HG03095 (cell line): ENCODE measurements around the gene ANO6.
"Not testable (repeated sequence)": the region's sequence is repeated elsewhere in the genome, so short reads cannot be mapped to it uniquely, and the experiment has no call there.

Experiments
- ATAC-seq: cut with Tn5 transposase; IDR thresholded peaks from one replicate; pipeline ENCODE4 v1.9.1; 2021; ENCODE audit warnings: moderate library complexity; ENCODE audit not compliant: unreplicated experiment

Gene ANO6, protein sequence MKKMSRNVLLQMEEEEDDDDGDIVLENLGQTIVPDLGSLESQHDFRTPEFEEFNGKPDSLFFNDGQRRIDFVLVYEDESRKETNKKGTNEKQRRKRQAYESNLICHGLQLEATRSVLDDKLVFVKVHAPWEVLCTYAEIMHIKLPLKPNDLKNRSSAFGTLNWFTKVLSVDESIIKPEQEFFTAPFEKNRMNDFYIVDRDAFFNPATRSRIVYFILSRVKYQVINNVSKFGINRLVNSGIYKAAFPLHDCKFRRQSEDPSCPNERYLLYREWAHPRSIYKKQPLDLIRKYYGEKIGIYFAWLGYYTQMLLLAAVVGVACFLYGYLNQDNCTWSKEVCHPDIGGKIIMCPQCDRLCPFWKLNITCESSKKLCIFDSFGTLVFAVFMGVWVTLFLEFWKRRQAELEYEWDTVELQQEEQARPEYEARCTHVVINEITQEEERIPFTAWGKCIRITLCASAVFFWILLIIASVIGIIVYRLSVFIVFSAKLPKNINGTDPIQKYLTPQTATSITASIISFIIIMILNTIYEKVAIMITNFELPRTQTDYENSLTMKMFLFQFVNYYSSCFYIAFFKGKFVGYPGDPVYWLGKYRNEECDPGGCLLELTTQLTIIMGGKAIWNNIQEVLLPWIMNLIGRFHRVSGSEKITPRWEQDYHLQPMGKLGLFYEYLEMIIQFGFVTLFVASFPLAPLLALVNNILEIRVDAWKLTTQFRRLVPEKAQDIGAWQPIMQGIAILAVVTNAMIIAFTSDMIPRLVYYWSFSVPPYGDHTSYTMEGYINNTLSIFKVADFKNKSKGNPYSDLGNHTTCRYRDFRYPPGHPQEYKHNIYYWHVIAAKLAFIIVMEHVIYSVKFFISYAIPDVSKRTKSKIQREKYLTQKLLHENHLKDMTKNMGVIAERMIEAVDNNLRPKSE

DNA sequence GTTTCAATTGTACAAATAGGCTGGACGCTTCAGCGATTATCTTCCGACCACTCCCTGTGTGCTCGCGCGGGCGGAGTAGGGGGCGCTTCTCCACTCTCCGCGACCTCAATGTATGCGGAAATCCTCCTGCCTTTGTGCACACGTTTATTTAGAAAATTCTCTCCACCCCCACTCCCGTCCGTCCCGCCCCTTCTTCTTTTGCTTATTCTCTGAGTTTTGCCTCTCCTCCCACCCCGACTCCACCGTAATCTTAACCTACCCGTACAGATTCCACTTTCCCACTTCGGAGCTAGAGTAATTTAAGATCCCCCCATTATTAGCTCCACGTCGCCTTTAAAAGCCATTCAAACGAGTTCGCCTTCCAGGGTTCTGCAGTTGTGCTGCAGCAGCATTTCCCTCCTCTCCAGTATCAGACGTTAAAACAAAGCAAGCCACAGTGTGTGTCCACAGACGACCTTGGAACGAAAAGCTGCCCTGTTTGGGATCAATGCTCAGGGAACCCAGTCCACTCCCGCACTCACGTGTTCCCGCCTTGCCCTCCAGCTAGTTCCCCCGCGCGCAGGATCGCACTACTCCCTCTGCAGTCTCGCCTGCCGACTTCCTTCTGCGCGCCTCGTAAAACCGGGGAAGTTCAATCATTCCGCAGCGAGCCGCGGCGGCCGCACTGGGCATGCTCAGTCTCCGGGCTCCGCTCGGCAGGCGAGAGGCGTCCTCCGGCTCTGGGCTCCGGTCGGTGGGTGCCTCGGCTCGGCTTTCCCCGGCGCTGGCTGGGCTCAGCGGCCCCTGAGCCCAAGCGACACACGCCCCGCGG is at the start of gene ANO6:
Gene ANO6, plus strand, starts transcription at position 677 of the 811 bp plus-strand sequence. CDS start 227 bp downstream, outside the sequence.
- peak; percentile 66 for ATAC-seq

DNA sequence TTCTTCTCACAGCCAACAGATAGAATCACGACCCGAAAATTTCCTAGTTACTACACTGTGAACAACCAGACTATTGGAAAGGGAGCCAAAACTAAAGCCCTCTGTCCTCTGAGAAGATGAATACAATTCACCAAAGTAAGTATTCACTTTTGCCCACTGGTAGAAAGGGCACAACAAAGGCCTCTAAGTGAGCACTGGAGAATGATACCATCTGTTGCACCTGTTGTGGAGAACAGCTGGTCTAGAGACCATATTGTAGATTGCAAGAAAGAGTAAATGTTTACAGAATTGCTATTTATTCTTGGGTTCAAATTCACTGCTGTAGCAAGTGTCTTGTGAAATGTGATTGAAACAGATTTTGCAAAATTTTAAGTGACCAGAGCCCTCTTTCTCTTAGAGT is 46.9 kb upstream of the ANO6 start:
- ATAC-seq: no peak

DNA sequence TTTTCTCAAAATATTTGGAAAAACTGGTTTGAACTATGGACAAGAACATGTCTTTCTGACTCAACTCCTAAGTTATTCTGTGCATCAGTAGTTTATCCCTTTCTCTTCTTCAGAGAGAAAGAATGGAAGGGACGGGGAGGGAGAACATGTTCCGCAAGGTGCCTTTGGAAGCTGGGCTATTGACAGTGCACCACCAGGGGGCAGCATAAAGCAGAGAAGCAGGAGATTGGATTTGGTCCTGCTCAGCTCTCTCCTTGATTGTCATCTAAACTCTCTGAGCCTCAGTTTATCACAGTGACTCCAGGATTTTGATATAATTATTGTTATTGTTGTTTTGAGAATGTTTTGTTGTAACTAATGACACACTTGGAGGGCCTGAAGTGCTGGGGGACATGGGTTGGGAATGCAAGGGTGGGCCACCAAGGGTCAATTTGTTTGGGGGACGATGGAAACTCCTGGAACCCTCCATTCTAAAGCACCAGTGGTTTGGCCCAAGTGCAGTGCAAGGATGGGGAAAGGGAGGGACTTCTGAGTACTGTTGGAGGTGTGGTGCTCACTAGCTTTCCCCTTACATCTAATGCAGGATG is 45.3 kb upstream of the ANO6 start:
- ATAC-seq: no peak

DNA sequence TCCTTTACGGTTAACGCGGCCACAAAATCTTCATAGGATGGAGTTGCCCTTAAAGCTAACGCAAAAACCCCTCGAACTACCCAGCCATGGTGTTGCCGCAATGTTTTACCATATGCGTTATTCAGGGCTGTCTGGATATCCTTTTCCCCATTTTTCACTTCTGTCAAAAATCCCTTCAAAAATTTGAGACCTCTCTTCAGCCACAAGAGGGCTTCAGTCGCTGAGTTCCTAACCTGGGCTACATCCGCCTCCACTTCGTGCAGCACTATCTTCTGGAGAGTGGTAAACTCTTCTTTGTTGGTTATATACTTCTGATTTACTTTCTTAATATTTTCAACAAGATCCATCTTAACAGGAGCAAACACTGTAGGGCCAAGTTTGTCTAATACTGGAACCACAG is 42.6 kb upstream of the ANO6 start:
- ATAC-seq: not testable (repeated sequence)

DNA sequence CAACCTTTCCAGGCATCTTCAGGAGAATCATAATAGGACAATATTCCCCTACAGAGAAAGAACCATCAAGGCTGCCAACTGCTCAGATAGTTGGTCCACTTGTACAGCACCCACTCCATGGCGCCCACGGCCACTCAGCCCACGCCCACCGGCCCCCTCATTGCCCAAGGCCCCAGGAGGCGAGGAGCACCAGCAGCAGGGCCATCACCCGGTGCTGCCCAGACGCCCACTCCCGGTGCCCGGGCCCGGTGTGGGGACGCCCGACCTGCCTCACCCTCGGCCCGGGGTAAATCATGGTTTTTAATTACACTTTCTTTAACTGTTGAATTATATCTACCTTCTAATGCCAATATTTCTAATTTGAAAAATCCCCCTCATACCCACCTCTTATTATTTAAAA is 41.3 kb upstream of the ANO6 start:
- no peak for ATAC-seq

DNA sequence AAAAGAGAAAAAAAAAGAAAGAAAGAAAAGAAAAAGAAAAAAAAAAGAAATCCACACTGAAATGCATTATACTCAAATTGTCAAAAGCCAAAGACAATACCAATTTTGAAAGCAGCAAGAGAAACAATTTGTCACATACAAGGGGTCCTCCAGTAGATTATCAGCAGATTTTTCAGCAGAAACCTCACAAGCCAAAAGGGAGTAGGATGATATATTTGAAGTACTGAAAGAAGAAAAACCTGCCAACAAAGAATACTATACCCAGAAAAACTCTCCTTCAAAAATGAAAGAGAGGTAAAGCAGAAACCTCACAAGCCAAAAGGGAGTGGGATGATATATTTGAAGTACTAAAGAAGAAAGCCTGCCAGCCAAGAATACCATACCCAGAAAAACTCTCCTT is 37.1 kb upstream of the ANO6 start:
- ATAC-seq: no peak

DNA sequence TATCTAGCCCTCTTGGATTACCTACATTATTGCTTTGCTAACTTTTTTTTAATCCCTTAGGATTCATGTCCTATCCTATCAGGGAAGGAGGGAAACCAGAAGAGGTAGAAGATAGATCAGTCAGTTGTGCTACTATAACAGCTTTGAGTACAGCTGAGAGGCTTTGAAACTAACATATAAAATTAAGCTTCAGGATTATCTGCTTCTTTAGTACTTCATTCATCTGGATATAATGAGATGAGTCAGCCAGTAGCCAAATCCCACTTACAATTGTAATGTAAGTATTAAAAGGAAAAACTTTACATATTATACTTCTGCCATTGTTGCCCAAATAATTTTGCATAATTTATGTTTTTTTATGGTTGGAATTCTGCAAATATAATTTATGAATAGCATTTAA is 33.4 kb upstream of the ANO6 start:
- no peak for ATAC-seq

DNA sequence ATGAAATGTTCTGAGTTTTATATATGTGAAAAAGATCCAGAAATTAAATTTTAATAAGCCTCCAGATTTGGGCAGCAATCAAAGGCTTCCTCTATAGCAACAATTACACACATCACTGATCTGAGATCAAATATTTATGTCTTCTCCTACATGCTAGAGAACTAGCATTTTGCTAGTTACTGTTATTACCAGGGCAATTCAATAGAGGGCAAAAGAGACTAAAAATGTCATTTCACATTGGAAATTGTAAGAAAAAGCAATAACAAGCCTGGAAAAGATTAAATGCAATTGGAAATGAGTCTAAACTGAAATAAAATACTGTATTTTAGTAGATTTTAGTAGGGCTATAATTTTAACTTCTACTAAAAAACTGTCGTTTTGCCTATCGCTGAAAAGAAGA is 32.6 kb upstream of the ANO6 start:
- no peak for ATAC-seq

DNA sequence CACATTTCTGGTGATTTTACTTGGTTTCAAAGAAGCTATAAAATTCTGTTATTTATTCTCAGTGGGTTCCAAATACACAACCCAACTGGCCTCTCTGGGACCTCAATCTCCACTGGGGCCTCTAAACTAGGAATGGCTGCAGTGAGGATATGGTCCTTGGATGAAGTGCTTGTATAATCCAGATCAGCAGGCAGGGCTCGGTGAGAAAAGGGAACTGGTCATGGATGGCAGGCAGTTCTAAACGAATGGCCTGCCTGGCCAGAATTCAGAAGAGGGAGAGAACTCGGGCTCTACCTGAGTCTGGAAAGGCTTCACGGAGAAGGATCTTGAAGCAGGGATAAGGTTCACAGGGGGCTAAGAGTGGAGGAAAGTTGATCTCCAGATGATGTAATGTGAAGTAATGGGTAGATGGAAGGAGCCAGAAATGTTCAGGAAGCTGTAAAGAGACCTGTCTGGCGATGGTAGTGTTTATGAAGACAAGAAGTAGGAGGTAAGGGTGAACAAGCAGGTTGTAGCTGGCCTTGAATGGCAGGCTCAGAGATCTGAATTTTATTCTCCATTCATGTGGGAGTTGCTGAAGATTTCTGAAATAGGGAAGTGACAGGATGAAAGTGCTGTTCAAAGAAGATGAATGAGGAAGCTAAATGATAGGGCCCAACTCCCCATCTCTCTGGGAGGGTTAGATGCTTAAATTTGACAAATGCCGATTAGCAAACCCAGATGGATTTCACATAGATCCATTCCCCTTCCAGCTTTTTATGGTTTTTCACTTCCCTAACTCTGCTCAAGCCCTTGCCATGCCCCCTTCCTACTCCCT is 31.5 kb upstream of the ANO6 start:
- no peak for ATAC-seq

DNA sequence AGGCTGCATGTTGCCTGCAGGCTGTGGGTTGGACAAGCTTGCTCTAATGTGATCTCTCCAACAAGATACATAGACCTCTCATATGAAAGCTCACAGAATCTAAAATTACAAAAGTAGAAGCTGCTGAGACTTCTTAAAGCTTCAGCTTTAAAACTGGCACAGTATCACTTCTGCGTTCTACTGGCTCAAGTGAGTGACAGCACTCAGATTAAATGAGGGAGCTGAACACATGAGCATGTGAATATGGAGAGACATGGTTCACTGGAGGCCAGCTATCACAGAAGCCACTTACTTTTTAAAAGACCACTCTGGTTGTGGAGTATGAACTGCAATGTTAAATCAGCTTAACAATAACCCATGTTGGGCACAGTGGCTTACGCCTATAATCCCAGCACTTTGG is 29.1 kb upstream of the ANO6 start:
- no peak for ATAC-seq

DNA sequence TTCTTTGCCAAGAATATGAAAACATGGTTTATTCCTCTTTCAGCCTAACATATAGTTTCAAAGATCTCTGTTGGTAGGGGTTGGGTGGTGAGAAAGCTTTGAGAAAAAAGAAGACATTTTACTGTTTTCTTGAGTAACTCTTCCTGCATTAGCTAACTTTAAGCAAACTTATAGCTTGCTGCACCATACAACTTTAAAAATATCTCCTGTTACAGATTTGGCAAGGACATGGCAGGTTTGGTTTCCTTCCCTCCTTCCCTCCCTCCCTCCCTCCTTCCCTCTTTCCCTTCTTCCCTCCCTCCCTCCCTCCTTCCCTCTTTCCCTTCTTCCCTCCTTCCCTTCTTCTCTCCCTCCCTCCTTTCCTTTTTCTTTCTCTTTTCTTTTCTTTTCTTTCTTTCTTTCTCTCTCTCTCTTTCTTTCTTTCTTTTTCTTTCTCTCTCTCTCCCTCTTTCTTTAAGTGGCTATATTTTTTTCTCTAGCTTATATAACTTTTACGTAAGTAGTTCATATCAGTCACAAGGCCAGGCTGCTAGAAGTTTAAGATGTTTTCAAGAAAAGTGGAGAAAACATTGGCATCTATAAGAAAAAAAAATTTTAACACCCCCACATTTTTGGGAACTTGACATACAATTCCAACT is 26.0 kb upstream of the ANO6 start:
- no peak for ATAC-seq

DNA sequence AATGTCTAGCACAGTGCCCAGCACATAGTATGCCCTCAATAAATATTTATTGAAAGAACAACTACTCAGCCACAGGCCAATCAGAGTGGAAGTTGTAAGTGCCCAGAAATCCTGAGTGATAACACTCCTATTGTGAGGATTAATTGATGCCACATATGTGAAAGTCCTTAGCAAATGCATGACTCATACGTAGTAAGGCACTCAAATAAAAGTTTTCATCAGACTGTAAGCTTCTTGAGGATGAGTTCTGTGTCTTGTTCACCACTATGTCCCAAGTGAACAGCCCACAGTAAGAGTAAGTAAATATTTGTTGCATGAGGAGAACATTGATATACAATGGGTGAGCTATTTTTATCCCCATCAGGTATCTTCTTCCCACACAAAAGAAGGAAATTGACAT is 24.7 kb upstream of the ANO6 start:
- no peak for ATAC-seq

DNA sequence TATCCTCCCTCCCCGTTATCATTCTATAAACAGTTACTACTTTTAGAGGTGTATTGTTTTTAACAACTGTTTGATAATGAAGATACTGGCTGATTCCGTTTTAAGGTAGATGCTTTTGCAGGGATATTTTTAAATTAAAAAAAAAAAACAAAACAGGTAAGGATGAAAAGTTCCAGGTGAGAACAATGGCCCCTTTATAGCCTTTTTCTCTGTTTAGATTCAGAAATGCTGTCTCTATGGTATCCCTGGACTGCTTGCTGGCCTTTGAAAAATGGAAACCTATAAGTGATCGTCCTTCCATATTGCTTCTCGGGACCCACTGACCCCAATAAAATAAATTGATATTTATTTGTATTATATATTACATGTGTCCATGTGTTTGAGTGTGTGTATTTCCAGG is 23.2 kb upstream of the ANO6 start:
- no peak for ATAC-seq

DNA sequence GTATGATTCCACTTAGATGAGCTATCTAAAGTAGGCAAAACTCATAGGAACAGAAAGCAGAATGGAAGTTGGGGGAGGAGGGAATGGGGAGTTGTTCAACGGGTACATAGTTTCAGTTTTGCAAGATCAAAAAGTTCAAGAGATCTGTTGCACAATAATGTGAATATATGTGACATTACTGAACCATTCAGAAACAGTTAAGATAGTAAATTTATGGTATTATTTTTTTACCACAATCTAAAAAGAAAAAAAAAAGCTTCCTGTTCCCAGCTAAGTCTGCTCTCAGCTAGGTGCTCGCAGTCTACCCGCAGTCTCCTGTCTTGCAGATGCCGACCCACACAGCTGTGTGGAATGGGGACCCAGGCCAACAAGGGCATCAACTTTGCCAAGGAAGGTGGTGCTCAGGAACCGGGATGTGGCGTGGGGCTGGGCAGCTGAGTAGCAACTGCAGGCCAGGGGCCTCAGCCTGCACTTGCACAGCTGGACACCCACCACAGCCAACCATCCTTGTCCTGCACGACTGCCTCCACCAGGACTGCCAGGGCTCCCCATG is 15.3 kb upstream of the ANO6 start:
- no peak for ATAC-seq

DNA sequence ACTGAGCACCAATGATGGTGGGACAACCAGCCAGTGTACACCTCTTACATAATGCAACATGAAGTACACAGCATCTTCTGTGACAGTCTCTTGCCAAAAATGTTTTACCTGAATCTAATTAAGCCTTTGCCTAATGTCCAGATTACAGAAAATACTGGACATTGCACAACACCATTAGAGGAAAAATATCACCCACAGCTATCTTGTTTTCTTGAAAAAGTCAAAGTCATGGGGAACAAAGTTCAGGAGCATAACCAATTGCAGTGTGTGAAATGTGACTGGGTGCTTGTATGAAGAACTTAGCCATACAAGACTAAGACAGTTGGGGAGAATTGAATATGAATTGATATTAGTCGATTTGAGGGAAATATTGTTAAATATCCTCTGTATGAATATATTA is 12.1 kb upstream of the ANO6 start:
- ATAC-seq: no peak

DNA sequence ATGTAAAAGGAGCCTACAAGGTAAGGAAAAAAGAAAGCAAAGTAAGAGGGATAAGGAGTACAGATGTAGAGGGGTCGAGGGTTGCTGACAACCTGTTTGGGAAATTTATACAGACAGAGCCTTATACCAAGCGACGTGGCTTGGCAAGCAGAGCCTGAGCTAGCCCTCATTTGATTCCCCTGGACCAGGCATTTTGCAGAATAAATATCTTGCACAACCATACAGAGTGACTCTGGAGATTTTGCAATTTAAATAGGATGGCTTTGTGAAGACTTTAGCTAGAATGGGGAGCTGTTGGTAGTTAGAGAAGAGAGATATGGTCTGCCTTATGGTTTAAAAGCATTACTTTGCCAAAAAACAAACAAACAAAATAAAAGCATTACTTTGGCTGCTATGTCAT is 11.1 kb upstream of the ANO6 start:
- no peak for ATAC-seq

DNA sequence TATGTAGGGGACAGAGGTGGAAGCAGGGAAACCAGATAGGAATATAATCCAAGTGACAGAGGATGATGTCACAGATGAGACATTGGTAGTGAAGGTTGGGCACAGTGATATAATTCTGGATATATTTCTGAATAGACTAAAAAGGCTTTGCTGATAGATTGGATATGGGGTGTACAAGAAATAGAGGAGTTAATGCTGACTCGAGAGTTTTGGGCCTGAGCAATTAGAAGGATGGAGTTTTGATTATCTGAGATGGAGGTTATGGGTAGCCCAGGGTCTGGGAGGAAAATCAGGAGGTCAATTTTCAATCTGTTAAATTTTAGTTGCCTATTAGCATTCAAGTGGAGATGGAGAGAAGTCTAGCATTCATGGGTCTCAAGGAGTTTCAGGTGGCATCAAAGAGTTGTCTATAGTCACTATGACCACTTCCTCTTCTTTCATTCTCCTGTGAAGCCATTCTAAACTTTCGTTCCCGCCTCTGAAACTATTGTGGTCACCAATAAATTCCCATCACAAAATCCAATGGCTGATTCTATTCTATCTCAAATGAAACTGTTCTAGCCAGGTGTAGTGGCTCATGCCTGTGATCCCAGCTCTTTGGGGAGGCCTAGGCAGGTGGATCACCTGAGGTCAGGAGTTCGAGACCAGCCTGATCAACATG is 10.6 kb upstream of the ANO6 start:
- ATAC-seq: no peak

DNA sequence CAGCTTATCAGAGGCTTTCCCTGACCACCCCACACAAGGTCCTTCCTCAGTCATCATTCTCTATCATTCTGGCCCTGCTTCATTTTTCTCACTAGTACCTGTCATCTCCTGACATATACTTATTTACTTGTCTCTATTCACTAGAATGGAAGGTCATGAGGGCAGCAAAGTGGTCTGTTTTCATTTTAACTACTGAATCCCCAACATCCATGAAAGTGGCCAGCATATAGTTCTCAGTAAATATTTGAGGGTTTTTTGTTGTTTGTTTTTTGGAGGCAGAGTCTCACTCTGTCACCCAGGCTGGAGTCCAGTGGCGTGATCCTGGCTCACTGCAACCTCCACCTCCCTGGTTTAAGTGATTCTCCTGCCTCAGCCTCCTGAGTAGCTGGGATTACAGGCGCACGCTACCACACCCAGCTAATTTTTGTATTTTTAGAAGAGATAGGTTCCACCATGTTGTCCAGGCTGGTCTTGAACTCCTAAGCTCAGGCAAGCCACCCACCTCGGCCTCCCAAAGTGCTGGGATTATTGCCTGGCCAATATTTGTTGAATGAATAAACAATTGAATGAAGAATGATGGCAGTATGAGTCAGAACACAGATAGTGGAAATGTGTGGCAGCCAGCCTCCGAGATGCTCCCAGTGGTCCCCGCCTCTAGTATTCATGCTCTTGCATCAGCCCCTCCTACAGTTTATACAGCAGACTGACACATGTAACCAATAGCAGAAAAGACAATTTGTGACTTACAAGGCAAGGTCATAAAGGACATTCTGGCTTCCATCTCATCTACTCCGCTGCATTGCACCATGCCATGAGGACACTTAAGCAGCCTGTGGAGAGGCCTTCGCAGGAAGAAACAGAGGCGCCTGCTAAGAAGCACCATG is 7.0 kb upstream of the ANO6 start:
- ATAC-seq: no peak
